Measurements from ENCODE around the gene ACTL8. TPM values are rescaled to one million over a fixed set of nuclear protein-coding genes. Genes with fewer than 3 reads are reported as not detected.

ACTL8 gene
- total RNA-seq, 1 donor from 2014 or later, result not detected

DNA sequence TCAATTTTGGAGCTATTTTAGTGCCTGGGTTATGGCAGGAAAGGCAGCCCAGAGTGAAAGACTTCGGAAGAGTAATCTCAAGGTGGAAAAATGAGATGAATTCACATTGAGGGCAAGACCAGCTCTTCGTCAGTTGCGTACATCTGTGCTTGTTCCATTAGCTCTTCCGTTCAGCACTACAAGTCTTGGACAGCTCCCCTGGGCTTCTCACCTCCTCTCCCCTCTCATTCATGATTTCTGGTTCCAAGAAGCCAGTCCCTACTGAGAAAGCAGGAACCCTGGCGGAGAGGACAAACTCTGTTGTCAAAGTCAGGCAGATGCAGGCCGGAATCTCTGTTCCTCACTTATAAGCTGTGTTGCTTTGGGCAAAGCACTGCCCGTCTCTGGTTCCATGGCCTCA is 76.5 kb downstream of the ACTL8 start:
- no peaks in the 10 kb centered on the region for H3F3A ChIP-seq (ENCODE audit: low read depth)
- H4K20me1 ChIP-seq (ENCODE audit: low read depth), result peaks cover 18% of the 10 kb centered on the region
- no peak overlapping the region for H3K27ac ChIP-seq
- no peak overlapping the region for H3K4me3 ChIP-seq
- Mint-ChIP-seq H3K4me3 (no peak overlapping the region), H3K36me3 (no peaks in the 10 kb centered on the region), H3K27ac (no peak overlapping the region), H3K4me1 (peaks cover 3% of the 10 kb centered on the region), H3K9me3 (no peaks in the 10 kb centered on the region), H3K27me3 (ENCODE audit: insufficient read depth, low read depth) (peaks cover 31% of the 10 kb centered on the region)
- no peak overlapping the region for H3K9ac ChIP-seq
- no peak overlapping the region for H3K4me2 ChIP-seq
- H2AFZ ChIP-seq (replicated peaks), result no peak overlapping the region
- no peaks in the 10 kb centered on the region for H3K27me3 ChIP-seq
- no peaks in the 10 kb centered on the region for H3K4me1 ChIP-seq
- no peaks in the 10 kb centered on the region for H3K36me3 ChIP-seq
- no peaks in the 10 kb centered on the region for H3K79me2 ChIP-seq (ENCODE audit: low read depth)
- TF ChIP-seq EZH2 (IDR thresholded peaks at IDR 0.05) (no peak), EZH2phosphoT487 (IDR thresholded peaks at IDR 0.05) (no peak), CTCF (IDR thresholded peaks at IDR 0.05) (no peak)
- DNase-seq (ENCODE audit: low spot score), result peak; percentile 86
- no peaks in the 10 kb centered on the region for H3K9me3 ChIP-seq (ENCODE audit: low read depth)

GRCh38 chr1:17833661-17834501 is 78.7 kb downstream of the ACTL8 start:
- Histone ChIP-seq H2AFZ (replicated peaks) (no peak overlapping the region), H3K27me3 (no peaks in the 10 kb centered on the region), H4K20me1 (ENCODE audit: low read depth) (peaks cover 18% of the 10 kb centered on the region), H3K4me3 (no peak overlapping the region), H3K79me2 (ENCODE audit: low read depth) (no peaks in the 10 kb centered on the region), H3F3A (ENCODE audit: low read depth) (no peaks in the 10 kb centered on the region), H3K27ac (no peak overlapping the region), H3K9ac (no peak overlapping the region), H3K4me1 (no peaks in the 10 kb centered on the region), H3K4me2 (no peak overlapping the region), H3K9me3 (ENCODE audit: low read depth) (no peaks in the 10 kb centered on the region), H3K36me3 (no peaks in the 10 kb centered on the region)
- Mint-ChIP-seq H3K27me3 (ENCODE audit: insufficient read depth, low read depth) (peaks cover 34% of the 10 kb centered on the region), H3K4me1 (peaks cover 3% of the 10 kb centered on the region), H3K27ac (no peak overlapping the region), H3K9me3 (no peaks in the 10 kb centered on the region), H3K4me3 (no peak overlapping the region), H3K36me3 (no peaks in the 10 kb centered on the region)
- no peak for DNase-seq (ENCODE audit: low spot score)
- TF ChIP-seq CTCF (IDR thresholded peaks at IDR 0.05) (no peak), EZH2 (IDR thresholded peaks at IDR 0.05) (no peak), EZH2phosphoT487 (IDR thresholded peaks at IDR 0.05) (no peak)

- no peaks in the 10 kb centered on the region for H3K9me3 Mint-ChIP-seq
- Histone ChIP-seq H3K4me1 (no peaks in the 10 kb centered on the region), H3F3A (ENCODE audit: low read depth) (no peaks in the 10 kb centered on the region), H3K79me2 (ENCODE audit: low read depth) (no peaks in the 10 kb centered on the region), H4K20me1 (ENCODE audit: low read depth) (peaks cover 18% of the 10 kb centered on the region), H3K9ac (no peak overlapping the region), H3K36me3 (no peaks in the 10 kb centered on the region), H3K4me2 (no peak overlapping the region), H2AFZ (replicated peaks) (no peak overlapping the region), H3K27ac (no peak overlapping the region), H3K4me3 (no peak overlapping the region), H3K27me3 (no peaks in the 10 kb centered on the region), H3K9me3 (ENCODE audit: low read depth) (no peaks in the 10 kb centered on the region)
- no peak overlapping the region for H3K4me3 Mint-ChIP-seq
- H3K27me3 Mint-ChIP-seq (ENCODE audit: insufficient read depth, low read depth), result peaks cover 34% of the 10 kb centered on the region
- TF ChIP-seq CTCF (IDR thresholded peaks at IDR 0.05) (no peak), EZH2 (IDR thresholded peaks at IDR 0.05) (no peak), EZH2phosphoT487 (IDR thresholded peaks at IDR 0.05) (no peak)
- peaks cover 3% of the 10 kb centered on the region for H3K4me1 Mint-ChIP-seq
- no peak overlapping the region for H3K27ac Mint-ChIP-seq
- no peak for DNase-seq (ENCODE audit: low spot score)
- H3K36me3 Mint-ChIP-seq, result no peaks in the 10 kb centered on the region
Measured at GRCh38 chr1:17834561-17835100, 79.5 kb downstream of the ACTL8 start.

Data from neural progenitor cell (in vitro differentiated cells).